DND-41 (cell line): ENCODE results near the gene NEGR1.

ENCODE experiments used
- CTCF ChIP-seq: IDR thresholded peaks from 2 replicates; pipeline ENCODE4 v1.5.1; 2012; ENCODE audit warnings: borderline replicate concordance, low read length, moderate library complexity, mild to moderate bottlenecking; ENCODE audit not compliant: poor library complexity, severe bottlenecking; ENCODE audit errors: extremely low read depth
- EZH2 ChIP-seq: IDR thresholded peaks from 3 replicates; pipeline ENCODE4 v1.6.1; 2012; ENCODE audit warnings: borderline replicate concordance, low read depth, mild to moderate bottlenecking, moderate library complexity, low read length, inconsistent platforms; ENCODE audit not compliant: severe bottlenecking

- no peak for TF ChIP-seq CTCF
- TF ChIP-seq EZH2, result no peak
Measured at GRCh38 chr1:71882226-71882625, 400.1 kb downstream of the NEGR1 start.
